H9 (cell line): Measurements from ENCODE around the gene LMCD1. TPM values are rescaled to one million over a fixed set of nuclear protein-coding genes. Genes with fewer than 3 reads are reported as not detected.

Experiments used
- DNase-seq: peaks from one replicate; pipeline ENCODE4 v3.0.0-alpha.2; 2017
- H2AFZ ChIP-seq: one replicate; pipeline ENCODE4 v1.6.1; 2013; ENCODE audit warnings: mild to moderate bottlenecking, low read length, control low read depth, moderate library complexity
- H2AK5ac ChIP-seq: 2 replicates; pipeline ENCODE4 v1.6.1; 2013; ENCODE audit warnings: low read length, control low read depth, mixed read lengths; ENCODE audit not compliant: insufficient read length
- H2BK120ac ChIP-seq: one replicate; pipeline ENCODE4 v1.6.1; 2013; ENCODE audit warnings: low read depth, mild to moderate bottlenecking, low read length, control low read depth, inconsistent platforms; ENCODE audit not compliant: poor library complexity, severe bottlenecking
- H2BK12ac ChIP-seq: 2 replicates; pipeline ENCODE4 v1.6.1; 2013; ENCODE audit warnings: low read length, control low read depth, mixed read lengths, low read depth; ENCODE audit not compliant: insufficient read length
- H2BK15ac ChIP-seq: 2 replicates; pipeline ENCODE4 v1.6.1; 2013; ENCODE audit warnings: low read depth, low read length, control low read depth
- H2BK20ac ChIP-seq: one replicate; pipeline ENCODE4 v1.6.1; 2013; ENCODE audit warnings: low read depth, mild to moderate bottlenecking, low read length, control low read depth, inconsistent platforms; ENCODE audit not compliant: poor library complexity, severe bottlenecking
- H2BK5ac ChIP-seq: 2 replicates; pipeline ENCODE4 v1.6.1; 2013; ENCODE audit warnings: low read length, control low read depth, mixed read lengths; ENCODE audit not compliant: insufficient read length
- H3K14ac ChIP-seq: 2 replicates; pipeline ENCODE4 v1.6.1; 2013; ENCODE audit warnings: low read length, control low read depth; ENCODE audit not compliant: insufficient read depth
- H3K18ac ChIP-seq: 2 replicates; pipeline ENCODE4 v1.6.1; 2013; ENCODE audit warnings: low read depth, mild to moderate bottlenecking, mixed read lengths, low read length, control low read depth; ENCODE audit not compliant: insufficient read length
- H3K23ac ChIP-seq: 2 replicates; pipeline ENCODE4 v1.6.1; 2013; ENCODE audit warnings: low read length, control low read depth, mixed read lengths, low read depth; ENCODE audit not compliant: insufficient read length
- H3K23me2 ChIP-seq: 2 replicates; pipeline ENCODE4 v1.6.1; 2013; ENCODE audit warnings: low read depth, mild to moderate bottlenecking, mixed read lengths, low read length, control low read depth; ENCODE audit not compliant: insufficient read length, poor library complexity, severe bottlenecking
- H3K27ac ChIP-seq: 2 replicates; pipeline ENCODE4 v1.5.1; 2013; ENCODE audit warnings: low read length, control low read depth, mixed read lengths, low read depth; ENCODE audit not compliant: insufficient read length
- H3K27me3 ChIP-seq: 2 replicates; pipeline ENCODE4 v1.6.1; 2013; ENCODE audit warnings: low read length, control low read depth, inconsistent platforms; ENCODE audit not compliant: insufficient read depth
- H3K4ac ChIP-seq: 2 replicates; pipeline ENCODE4 v1.6.1; 2013; ENCODE audit warnings: low read depth, mild to moderate bottlenecking, control low read depth, inconsistent platforms, low read length, moderate library complexity
- H3K4me1 ChIP-seq: 2 replicates; pipeline ENCODE4 v1.6.1; 2013; ENCODE audit warnings: low read length, control low read depth, inconsistent platforms; ENCODE audit not compliant: insufficient read depth
- H3K4me2 ChIP-seq: 2 replicates; pipeline ENCODE4 v1.6.1; 2013; ENCODE audit warnings: low read length, control low read depth, mixed read lengths; ENCODE audit not compliant: insufficient read length, insufficient read depth
- H3K56ac ChIP-seq: 2 replicates; pipeline ENCODE4 v1.6.1; 2013; ENCODE audit warnings: low read depth, mild to moderate bottlenecking, mixed read lengths, low read length, control low read depth; ENCODE audit not compliant: insufficient read length
- H3K79me1 ChIP-seq: 2 replicates; pipeline ENCODE4 v1.6.1; 2013; ENCODE audit warnings: low read depth, mild to moderate bottlenecking, moderate library complexity, low read length, control low read depth, inconsistent platforms; ENCODE audit not compliant: insufficient read depth, poor library complexity, severe bottlenecking
- H3K79me2 ChIP-seq: 2 replicates; pipeline ENCODE4 v1.6.1; 2013; ENCODE audit warnings: low read length, control low read depth, inconsistent platforms; ENCODE audit not compliant: insufficient read depth
- H3K9ac ChIP-seq: 2 replicates; pipeline ENCODE4 v1.6.1; 2013; ENCODE audit warnings: low read length, control low read depth, mixed read lengths; ENCODE audit not compliant: insufficient read length; ENCODE audit errors: extremely low read depth
- H3K9me3 ChIP-seq: one replicate; pipeline ENCODE4 v1.6.1; 2013; ENCODE audit warnings: low read depth, low read length, inconsistent platforms; ENCODE audit not compliant: control insufficient read depth
- H3T11ph ChIP-seq: one replicate; pipeline ENCODE4 v1.6.1; 2013; ENCODE audit warnings: mild to moderate bottlenecking, low read length, control low read depth, inconsistent platforms
- H4K20me1 ChIP-seq: one replicate; pipeline ENCODE4 v1.6.1; 2013; ENCODE audit not compliant: control insufficient read depth, insufficient read length, insufficient read depth
- H4K5ac ChIP-seq: 2 replicates; pipeline ENCODE4 v1.6.1; 2013; ENCODE audit warnings: low read depth, mild to moderate bottlenecking, mixed read lengths, low read length, control low read depth; ENCODE audit not compliant: insufficient read length
- H4K8ac ChIP-seq: replicated peaks from 2 replicates; pipeline ENCODE4 v1.6.1; 2013; ENCODE audit warnings: low read length, control low read depth, mixed read lengths, low read depth; ENCODE audit not compliant: insufficient read length
- H4K91ac ChIP-seq: 2 replicates; pipeline ENCODE4 v1.6.1; 2013; ENCODE audit warnings: low read depth, mild to moderate bottlenecking, moderate library complexity, mixed read lengths, low read length, control low read depth; ENCODE audit not compliant: insufficient read length
- H3K27ac Mint-ChIP-seq, 3 experiments: 2 replicates in 2 of 3; 3 replicates in 1 of 3; pipeline ENCODE4 v1.8.0; 2020 to 2021; ENCODE audit warnings: mixed read lengths in 3 of 3, mild to moderate bottlenecking in 1 of 3, moderate library complexity in 1 of 3
- H3K27me3 Mint-ChIP-seq: 2 replicates; pipeline ENCODE4 v1.8.0; 2021; ENCODE audit warnings: low read depth, mild to moderate bottlenecking, moderate library complexity, mixed read lengths
- H3K36me3 Mint-ChIP-seq, 3 experiments: 2 replicates in 2 of 3; 3 replicates in 1 of 3; pipeline ENCODE4 v1.8.0; 2020 to 2021; ENCODE audit warnings: low read depth in 3 of 3, mixed read lengths in 3 of 3; ENCODE audit not compliant: insufficient read depth in 1 of 3
- H3K4me1 Mint-ChIP-seq, 2 experiments: 2 replicates each; pipeline ENCODE4 v1.8.0; 2020; ENCODE audit warnings: mixed read lengths in 2 of 2
- H3K4me3 Mint-ChIP-seq, 2 experiments: 2 replicates in 1 of 2; 3 replicates in 1 of 2; pipeline ENCODE4 v1.8.0; 2020 to 2021; ENCODE audit warnings: mild to moderate bottlenecking in 2 of 2, mixed read lengths in 2 of 2, moderate library complexity in 1 of 2
- H3K9me3 Mint-ChIP-seq, 2 experiments: 2 replicates in 1 of 2; 3 replicates in 1 of 2; pipeline ENCODE4 v1.8.0; 2020; ENCODE audit warnings: mild to moderate bottlenecking in 2 of 2, mixed read lengths in 2 of 2, moderate library complexity in 1 of 2
- WGBS: extraction: QIAGEN DNeasy Blood & Tissue Kit; methylation state at CpG from one replicate; pipeline ENCODE4 v1.1.7; 2013; ENCODE audit warnings: missing lambda C conversion rate, low lambda C conversion rate, mixed read lengths; ENCODE audit not compliant: insufficient read length; ENCODE audit errors: extremely low coverage; 5-methylcytosine and 5-hydroxymethylcytosine counted together
- total RNA-seq: library from RNA; stranded (reverse); gene quantifications from 2 replicates; pipeline ENCODE4 v1.2.1, GENCODE V29; 2021
- TF ChIP-seq, protein P1 (sequence below): fragments of 200-600 bp; sonication (generic); conservative IDR thresholded peaks from 3 replicates; pipeline ENCODE4 v1.8.0; 2021; ENCODE audit warnings: antibody characterized with exemption, mild to moderate bottlenecking

The LMCD1 gene
- total RNA-seq, 1 experiment from 2014 or later, result 19.2 TPM

DNA sequence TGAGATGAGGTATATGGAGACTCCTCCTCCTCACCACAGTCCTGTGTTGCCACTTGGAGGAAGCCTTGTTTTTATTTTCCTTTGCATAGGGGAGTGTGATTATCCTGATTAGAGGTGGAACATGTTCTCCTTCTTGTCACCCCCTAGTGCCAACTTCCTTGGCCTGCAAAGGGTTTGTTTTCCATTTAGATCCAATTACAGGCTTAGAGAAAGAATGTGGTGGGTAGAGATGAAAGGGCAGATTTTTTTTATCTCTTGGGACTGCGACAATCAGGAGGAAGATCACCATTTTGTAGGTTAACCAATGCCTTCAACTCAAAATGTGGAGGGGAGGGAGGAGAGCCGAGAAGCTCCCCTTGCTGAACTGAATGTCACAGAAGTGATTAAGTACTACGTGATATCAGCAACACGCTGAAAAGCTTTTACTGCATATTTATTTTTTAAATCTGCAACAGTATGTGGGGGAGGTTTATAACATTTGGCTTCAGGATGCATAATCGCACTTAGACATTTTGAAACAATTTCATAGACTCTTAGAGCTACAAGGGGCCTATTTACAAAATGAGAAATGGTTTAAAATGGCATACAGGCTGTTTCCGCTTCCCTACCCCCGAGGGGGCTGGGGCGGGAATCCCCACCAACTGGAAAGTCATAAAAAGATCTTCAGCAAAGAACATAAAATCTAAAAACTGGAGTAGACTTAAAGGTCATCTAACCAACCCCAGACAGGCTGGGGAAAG is 2.4 kb downstream of the LMCD1 start:
- Histone ChIP-seq H3T11ph (no peak overlapping the region), H3K18ac (no peak overlapping the region), H3K23me2 (no peaks in the 10 kb centered on the region), H3K9ac (no peak overlapping the region), H4K20me1 (no peaks in the 10 kb centered on the region), H3K27me3 (no peaks in the 10 kb centered on the region), H3K14ac (no peak overlapping the region), H2BK5ac (no peak overlapping the region), H2AFZ (no peak overlapping the region), H2BK120ac (no peak overlapping the region), H3K4me2 (no peak overlapping the region), H4K5ac (no peak overlapping the region), H3K27ac (no peak overlapping the region), H4K91ac (no peak overlapping the region), H4K8ac (no peak overlapping the region), H3K23ac (no peak overlapping the region), H2AK5ac (no peak overlapping the region), H3K79me1 (no peaks in the 10 kb centered on the region), H3K4me1 (peaks cover 10% of the 10 kb centered on the region), H2BK20ac (no peak overlapping the region), H2BK12ac (no peak overlapping the region), H2BK15ac (no peak overlapping the region), H3K79me2 (no peaks in the 10 kb centered on the region), H3K4ac (no peak overlapping the region), H3K9me3 (no peaks in the 10 kb centered on the region), H3K56ac (no peak overlapping the region)
- DNase-seq, result no peak
- TF ChIP-seq, protein P1, sequence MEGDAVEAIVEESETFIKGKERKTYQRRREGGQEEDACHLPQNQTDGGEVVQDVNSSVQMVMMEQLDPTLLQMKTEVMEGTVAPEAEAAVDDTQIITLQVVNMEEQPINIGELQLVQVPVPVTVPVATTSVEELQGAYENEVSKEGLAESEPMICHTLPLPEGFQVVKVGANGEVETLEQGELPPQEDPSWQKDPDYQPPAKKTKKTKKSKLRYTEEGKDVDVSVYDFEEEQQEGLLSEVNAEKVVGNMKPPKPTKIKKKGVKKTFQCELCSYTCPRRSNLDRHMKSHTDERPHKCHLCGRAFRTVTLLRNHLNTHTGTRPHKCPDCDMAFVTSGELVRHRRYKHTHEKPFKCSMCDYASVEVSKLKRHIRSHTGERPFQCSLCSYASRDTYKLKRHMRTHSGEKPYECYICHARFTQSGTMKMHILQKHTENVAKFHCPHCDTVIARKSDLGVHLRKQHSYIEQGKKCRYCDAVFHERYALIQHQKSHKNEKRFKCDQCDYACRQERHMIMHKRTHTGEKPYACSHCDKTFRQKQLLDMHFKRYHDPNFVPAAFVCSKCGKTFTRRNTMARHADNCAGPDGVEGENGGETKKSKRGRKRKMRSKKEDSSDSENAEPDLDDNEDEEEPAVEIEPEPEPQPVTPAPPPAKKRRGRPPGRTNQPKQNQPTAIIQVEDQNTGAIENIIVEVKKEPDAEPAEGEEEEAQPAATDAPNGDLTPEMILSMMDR, result peak; percentile 26; the same call in 1 of the 3 replicates
- WGBS, result no CpG with 5 or more reads among the region's 8 CpGs
- no peaks in the 10 kb centered on the region for H3K27me3 Mint-ChIP-seq
- peaks cover 0 to 2% of the 10 kb centered on the region in 2 experiments; a peak in 1 of 5 replicates for H3K9me3 Mint-ChIP-seq
- no peak overlapping the region for H3K4me3 Mint-ChIP-seq
- peaks cover 0 to 7% (median 6%) of the 10 kb centered on the region in 3 experiments; a peak in 4 of 7 replicates for H3K36me3 Mint-ChIP-seq
- peaks cover 49 to 51% of the 10 kb centered on the region in 2 experiments for H3K4me1 Mint-ChIP-seq
- H3K27ac Mint-ChIP-seq, result no peak overlapping the region
